ENCODE measurements around the gene MTHFD1L.

Gene MTHFD1L

GRCh38 chr6:150915131-150915879 is 49.8 kb downstream of the MTHFD1L start:
- no peak overlapping the region for H3K4me3 ChIP-seq (ENCODE audit: low read depth, low read length)
- no peak for TF ChIP-seq CTCF (IDR thresholded peaks at IDR 0.05; ENCODE audit: low read depth, low read length)

- no peak for TF ChIP-seq CTCF (IDR thresholded peaks at IDR 0.05; ENCODE audit: low read depth, low read length)
- no peak overlapping the region for H3K4me3 ChIP-seq (ENCODE audit: low read depth, low read length)
Measured at GRCh38 chr6:150915880-150916265, 50.4 kb downstream of the MTHFD1L start.

GRCh38 chr6:150919938-150920337 is 54.4 kb downstream of the MTHFD1L start:
- no peak for TF ChIP-seq CTCF (IDR thresholded peaks at IDR 0.05; ENCODE audit: low read depth, low read length)
- H3K4me3 ChIP-seq (ENCODE audit: low read depth, low read length), result no peak overlapping the region

GRCh38 chr6:150922137-150922536 is 56.6 kb downstream of the MTHFD1L start:
- no peak overlapping the region for H3K4me3 ChIP-seq (ENCODE audit: low read depth, low read length)
- no peak for TF ChIP-seq CTCF (IDR thresholded peaks at IDR 0.05; ENCODE audit: low read depth, low read length)

- no peak overlapping the region for H3K4me3 ChIP-seq (ENCODE audit: low read depth, low read length)
- no peak for TF ChIP-seq CTCF (IDR thresholded peaks at IDR 0.05; ENCODE audit: low read depth, low read length)
Measured at GRCh38 chr6:150924808-150925589, 59.5 kb downstream of the MTHFD1L start.

- no peak for TF ChIP-seq CTCF (IDR thresholded peaks at IDR 0.05; ENCODE audit: low read depth, low read length)
- no peak overlapping the region for H3K4me3 ChIP-seq (ENCODE audit: low read depth, low read length)
Measured at GRCh38 chr6:150925590-150925928, 60.1 kb downstream of the MTHFD1L start.

GRCh38 chr6:150925976-150926375 is 60.5 kb downstream of the MTHFD1L start:
- TF ChIP-seq CTCF (IDR thresholded peaks at IDR 0.05; ENCODE audit: low read depth, low read length), result no peak
- H3K4me3 ChIP-seq (ENCODE audit: low read depth, low read length), result no peak overlapping the region
